Natural killer cell treated with Interleukin-12 subunit alpha and Interleukin-12 subunit beta and Interleukin-15 and Interleukin-18, amount 100 ng/mL, for 72 hours (primary cell): ENCODE measurements around the gene PCSK5. TPM values are rescaled to one million over a fixed set of nuclear protein-coding genes. Genes with fewer than 3 reads are reported as not detected.
"Not testable (repeated sequence)": the region's sequence is repeated elsewhere in the genome, so short reads cannot be mapped to it uniquely, and the experiment has no call there.

Experiments used
- ATAC-seq, 2 donors: fragments of 150-1000 bp; cut with Tn5 transposase in 1 of 2; sonication (Bioruptor Pico), chemical (Tn5 transposase) in 1 of 2; 2 replicates each; pipeline ENCODE4 v1.10.0; 2021
- DNase-seq: peaks from one replicate; pipeline ENCODE4 v3.0.0; 2022; ENCODE audit warnings: low spot score
- H3K27ac Mint-ChIP-seq, 2 donors: 1 replicate in 1 of 2; 2 replicates in 1 of 2; pipeline ENCODE4 v1.8.0; 2022; ENCODE audit warnings: mixed read lengths in 2 of 2, mild to moderate bottlenecking in 1 of 2, moderate library complexity in 1 of 2
- H3K27me3 Mint-ChIP-seq, 2 donors: 1 replicate in 1 of 2; 2 replicates in 1 of 2; pipeline ENCODE4 v1.8.0; 2022; ENCODE audit warnings: mixed read lengths in 2 of 2
- H3K36me3 Mint-ChIP-seq: one replicate; pipeline ENCODE4 v1.8.0; 2022; ENCODE audit warnings: mixed read lengths
- H3K4me1 Mint-ChIP-seq, 2 donors: 1 replicate in 1 of 2; 2 replicates in 1 of 2; pipeline ENCODE4 v1.8.0; 2022; ENCODE audit warnings: low read depth in 2 of 2, mixed read lengths in 2 of 2, mild to moderate bottlenecking in 1 of 2
- H3K4me3 Mint-ChIP-seq: one replicate; pipeline ENCODE4 v1.8.0; 2022; ENCODE audit warnings: mixed read lengths
- H3K9me3 Mint-ChIP-seq: 2 replicates; pipeline ENCODE4 v1.8.0; 2022; ENCODE audit warnings: mixed read lengths
- total RNA-seq, 2 donors: library from RNA; stranded (reverse); gene quantifications; one replicate each; pipeline ENCODE4 v1.2.3, GENCODE V29; 2022

The PCSK5 gene
- total RNA-seq, 2 donors from 2014 or later: 1.7 to 9.9 TPM

DNA sequence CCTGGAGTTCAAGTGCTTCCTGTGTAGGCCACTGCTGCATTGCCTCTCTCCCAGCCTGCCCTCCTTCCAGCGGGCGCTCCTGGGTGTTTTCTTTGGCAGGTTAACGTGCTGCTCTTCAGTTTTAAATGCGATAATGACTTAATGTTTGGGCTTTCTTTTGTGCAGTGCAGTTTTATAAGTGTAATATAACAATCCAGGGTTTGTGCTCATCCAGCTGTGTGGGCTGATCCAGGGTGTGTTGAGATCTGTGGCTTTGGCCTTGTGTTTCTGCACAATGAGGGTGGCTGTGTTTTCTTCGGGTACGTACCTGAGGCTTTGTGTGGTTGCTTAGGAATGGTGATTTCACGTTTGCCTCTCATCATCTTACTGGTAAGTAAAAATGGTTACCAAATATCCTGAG, 50.6 kb downstream of the PCSK5 start:
- H3K36me3 Mint-ChIP-seq: no peaks in the 10 kb centered on the region
- H3K4me3 Mint-ChIP-seq: no peak overlapping the region
- ATAC-seq (no peak), DNase-seq (no peak)
- no peak overlapping the region for H3K27ac Mint-ChIP-seq
- no peaks in the 10 kb centered on the region for H3K9me3 Mint-ChIP-seq
- H3K27me3 Mint-ChIP-seq: peaks cover 3 to 7% of the 10 kb centered on the region in 2 donors
- peaks cover 5 to 6% of the 10 kb centered on the region in 2 donors for H3K4me1 Mint-ChIP-seq

DNA sequence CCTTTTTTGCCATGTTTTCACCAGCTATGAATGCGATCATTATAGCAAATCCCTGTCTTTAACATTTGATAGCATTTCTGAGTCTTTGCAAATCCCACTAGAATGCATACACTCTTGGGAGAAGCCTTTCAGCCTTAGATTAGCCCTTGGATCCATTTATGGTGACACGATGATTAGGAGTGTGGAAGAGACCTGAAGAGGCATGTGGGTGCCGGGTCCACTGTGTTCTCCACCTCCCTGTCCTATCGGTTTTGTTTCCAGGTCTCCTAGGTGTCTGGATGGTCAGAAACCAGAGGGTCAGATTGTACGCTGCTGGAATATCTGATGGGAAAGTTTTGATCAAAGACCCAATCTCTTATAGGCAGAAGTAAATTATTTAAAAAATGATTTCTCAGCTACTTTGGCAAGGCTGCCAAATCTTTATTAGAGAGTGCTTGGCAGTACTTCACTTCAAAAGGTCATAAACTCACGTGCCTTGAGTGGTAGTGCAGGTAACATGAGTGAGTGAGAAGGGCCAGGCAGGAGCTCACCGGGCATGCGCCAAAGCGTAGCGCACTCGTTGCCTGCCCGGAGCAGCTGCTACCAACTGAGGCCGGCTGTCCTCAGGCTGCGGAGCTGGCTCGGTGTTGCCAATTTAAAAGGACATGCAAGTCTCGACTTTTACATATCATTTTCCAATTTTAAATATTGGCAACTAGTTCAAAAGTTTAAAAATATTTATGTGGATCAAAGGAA, 51.3 kb downstream of the PCSK5 start:
- Mint-ChIP-seq H3K27ac (no peak overlapping the region), H3K9me3 (no peaks in the 10 kb centered on the region), H3K4me3 (no peak overlapping the region), H3K4me1 (peaks cover 5 to 6% of the 10 kb centered on the region in 2 donors), H3K27me3 (peaks cover 0 to 7% of the 10 kb centered on the region in 2 donors), H3K36me3 (no peaks in the 10 kb centered on the region)
- DNase-seq: no peak
- no peak for ATAC-seq

DNA sequence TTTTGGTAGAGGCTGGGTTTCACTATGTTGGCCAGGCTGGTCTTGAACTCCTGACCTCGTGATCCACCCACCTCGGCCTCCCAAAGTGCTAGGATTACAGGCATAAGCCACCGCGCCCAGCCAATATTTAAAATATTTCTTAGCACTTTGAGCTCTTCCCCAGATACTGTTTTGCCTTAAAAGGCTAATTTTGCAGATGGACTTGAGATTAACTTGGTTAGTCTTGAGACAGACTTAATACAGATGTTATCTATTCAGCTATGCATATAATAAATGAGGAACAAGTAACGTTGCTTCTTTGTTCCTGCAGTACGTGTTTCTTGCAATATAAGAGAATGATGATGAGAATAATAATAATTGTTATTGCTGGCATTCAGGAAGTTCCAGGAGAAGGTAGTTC, 56.3 kb downstream of the PCSK5 start:
- H3K27ac Mint-ChIP-seq: no peak overlapping the region
- ATAC-seq (no peak), DNase-seq (no peak)
- no peaks in the 10 kb centered on the region for H3K27me3 Mint-ChIP-seq
- H3K36me3 Mint-ChIP-seq: no peaks in the 10 kb centered on the region
- H3K4me3 Mint-ChIP-seq: no peak overlapping the region
- no peaks in the 10 kb centered on the region for H3K4me1 Mint-ChIP-seq
- no peaks in the 10 kb centered on the region for H3K9me3 Mint-ChIP-seq

DNA sequence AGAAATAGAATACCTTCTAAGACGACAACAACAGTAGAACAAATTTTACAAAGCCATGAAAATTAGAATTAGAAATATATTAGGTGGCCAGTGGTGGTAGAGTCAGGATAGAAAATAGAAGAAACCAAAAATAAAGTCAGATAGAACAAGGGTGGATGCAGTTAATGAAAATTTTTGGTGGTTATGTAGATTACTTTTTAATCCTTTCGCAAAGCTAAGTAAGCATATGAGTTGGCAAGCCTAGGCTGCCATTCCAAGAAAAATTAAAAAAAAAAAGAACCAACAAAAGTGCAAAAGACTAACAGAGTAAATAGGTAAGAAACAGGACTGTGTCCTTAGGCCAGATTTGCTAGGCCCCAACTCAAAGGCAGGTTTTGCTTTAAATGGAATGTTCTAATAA, 56.8 kb downstream of the PCSK5 start:
- Mint-ChIP-seq H3K4me1 (no peaks in the 10 kb centered on the region), H3K27ac (no peak overlapping the region), H3K27me3 (no peaks in the 10 kb centered on the region), H3K9me3 (no peaks in the 10 kb centered on the region), H3K4me3 (no peak overlapping the region), H3K36me3 (no peaks in the 10 kb centered on the region)
- ATAC-seq (no peak), DNase-seq (no peak)

DNA sequence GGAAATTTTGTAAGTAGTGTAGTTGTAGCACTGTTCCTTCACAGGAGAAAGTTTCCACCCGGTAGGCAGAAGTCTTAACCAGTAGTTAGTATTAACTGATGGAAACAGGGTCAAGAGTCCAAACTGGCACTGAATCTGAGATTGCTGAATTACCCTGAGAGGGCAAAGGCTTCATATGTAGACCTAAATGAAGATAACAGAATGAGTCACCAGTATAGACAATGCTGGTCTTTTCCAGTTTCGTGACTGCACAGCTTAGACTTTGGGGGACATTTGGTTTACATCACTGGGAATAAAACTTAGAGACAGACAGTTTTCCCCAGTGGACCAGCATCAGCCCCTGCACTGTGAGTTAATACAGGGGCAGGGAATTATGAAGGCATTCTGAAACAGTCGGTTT, 60.5 kb downstream of the PCSK5 start:
- no peaks in the 10 kb centered on the region for H3K9me3 Mint-ChIP-seq
- H3K27me3 Mint-ChIP-seq: no peaks in the 10 kb centered on the region
- no peak overlapping the region for H3K27ac Mint-ChIP-seq
- H3K36me3 Mint-ChIP-seq: no peaks in the 10 kb centered on the region
- ATAC-seq (no peak), DNase-seq (no peak)
- H3K4me3 Mint-ChIP-seq: no peak overlapping the region
- no peaks in the 10 kb centered on the region for H3K4me1 Mint-ChIP-seq

DNA sequence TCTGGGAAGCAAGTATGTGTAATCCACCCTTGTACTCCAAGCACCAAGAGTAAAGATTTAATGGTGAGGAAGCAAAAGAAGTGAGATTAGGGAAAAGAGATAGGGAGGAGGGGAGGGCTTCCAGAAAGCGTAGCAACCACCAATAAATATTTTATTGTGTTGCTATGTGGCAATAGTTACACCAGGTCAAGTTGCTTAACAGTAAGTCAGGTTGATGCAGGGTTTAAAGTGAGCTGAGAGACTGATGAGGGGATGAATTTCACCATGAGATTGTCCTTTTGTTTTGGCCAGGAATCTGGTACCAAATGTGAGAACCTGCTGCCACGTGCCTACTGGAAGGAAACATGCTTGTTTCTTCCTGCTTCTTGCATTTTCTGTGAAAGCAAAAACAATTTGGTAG, 62.7 kb downstream of the PCSK5 start:
- H3K4me1 Mint-ChIP-seq: no peaks in the 10 kb centered on the region
- H3K4me3 Mint-ChIP-seq: no peak overlapping the region
- no peaks in the 10 kb centered on the region for H3K36me3 Mint-ChIP-seq
- no peaks in the 10 kb centered on the region for H3K9me3 Mint-ChIP-seq
- no peaks in the 10 kb centered on the region for H3K27me3 Mint-ChIP-seq
- no peak for ATAC-seq
- no peak for DNase-seq
- no peak overlapping the region for H3K27ac Mint-ChIP-seq

DNA sequence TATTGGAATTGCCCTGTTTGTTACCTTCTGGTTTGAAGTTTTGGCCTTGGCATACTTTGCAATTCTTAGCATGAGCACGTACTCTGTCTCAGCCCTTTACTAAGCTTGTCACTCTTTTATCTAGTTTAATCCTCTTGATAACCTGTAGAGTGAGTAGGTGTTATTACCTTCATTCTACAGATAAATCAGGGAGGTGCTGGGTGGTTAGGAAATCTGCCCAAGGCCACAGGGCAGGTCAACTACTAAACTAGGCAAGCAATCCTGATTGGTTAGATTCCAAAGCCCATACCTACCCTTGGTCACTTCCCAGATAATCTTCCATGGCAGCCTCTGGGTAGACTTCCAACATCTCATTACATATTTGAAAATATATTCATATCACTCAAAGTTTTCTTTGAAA, 65.7 kb downstream of the PCSK5 start:
- no peaks in the 10 kb centered on the region for H3K4me1 Mint-ChIP-seq
- ATAC-seq (no peak), DNase-seq (no peak)
- H3K27ac Mint-ChIP-seq: no peak overlapping the region
- H3K36me3 Mint-ChIP-seq: no peaks in the 10 kb centered on the region
- no peaks in the 10 kb centered on the region for H3K9me3 Mint-ChIP-seq
- no peak overlapping the region for H3K4me3 Mint-ChIP-seq
- H3K27me3 Mint-ChIP-seq: peaks cover 0 to 5% of the 10 kb centered on the region in 2 donors

DNA sequence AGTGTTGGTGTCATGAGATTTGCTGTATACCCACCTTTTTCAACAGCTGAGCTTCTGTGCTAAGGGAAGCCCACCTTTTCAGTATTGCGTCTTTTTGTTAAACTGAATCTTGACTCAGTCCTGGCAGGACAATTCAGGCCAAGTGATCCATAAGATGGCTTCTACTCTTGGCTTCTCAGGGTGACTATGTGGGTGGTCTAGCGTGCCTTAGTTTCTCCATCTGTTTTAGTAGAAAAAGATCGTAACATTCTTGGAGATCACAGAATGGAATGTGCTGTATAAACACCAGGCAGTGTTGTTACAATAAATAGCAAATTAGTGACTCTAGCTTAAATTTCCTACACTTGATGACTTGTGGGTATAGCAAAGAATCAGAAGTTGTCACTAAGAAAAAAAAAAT, 66.6 kb downstream of the PCSK5 start:
- Mint-ChIP-seq H3K9me3 (no peaks in the 10 kb centered on the region), H3K27me3 (peaks cover 0 to 8% of the 10 kb centered on the region in 2 donors), H3K36me3 (no peaks in the 10 kb centered on the region), H3K4me1 (peaks cover 0 to 5% of the 10 kb centered on the region in 2 donors), H3K27ac (no peak overlapping the region), H3K4me3 (no peak overlapping the region)
- ATAC-seq: no peak
- no peak for DNase-seq

DNA sequence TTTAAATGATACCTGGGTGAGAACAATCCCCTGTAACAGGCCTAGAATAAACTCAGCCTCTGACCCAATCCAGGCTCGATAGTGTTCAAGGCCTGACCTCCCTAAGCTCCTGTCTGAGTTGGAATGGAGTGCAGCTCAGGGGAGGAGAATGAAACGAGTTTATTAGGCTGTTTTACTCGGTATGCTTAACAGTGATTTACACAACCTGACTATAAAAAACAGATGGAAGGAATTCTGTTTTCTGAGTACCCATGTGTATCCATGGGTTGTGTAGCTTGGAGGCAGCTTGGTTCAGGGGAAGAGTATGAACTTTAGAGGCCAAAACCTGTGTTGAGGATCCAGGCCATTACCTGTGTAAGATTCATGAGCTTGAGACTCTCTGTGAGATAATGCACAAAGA, 67.8 kb downstream of the PCSK5 start:
- H3K4me1 Mint-ChIP-seq: peaks cover 0 to 7% of the 10 kb centered on the region in 2 donors

DNA sequence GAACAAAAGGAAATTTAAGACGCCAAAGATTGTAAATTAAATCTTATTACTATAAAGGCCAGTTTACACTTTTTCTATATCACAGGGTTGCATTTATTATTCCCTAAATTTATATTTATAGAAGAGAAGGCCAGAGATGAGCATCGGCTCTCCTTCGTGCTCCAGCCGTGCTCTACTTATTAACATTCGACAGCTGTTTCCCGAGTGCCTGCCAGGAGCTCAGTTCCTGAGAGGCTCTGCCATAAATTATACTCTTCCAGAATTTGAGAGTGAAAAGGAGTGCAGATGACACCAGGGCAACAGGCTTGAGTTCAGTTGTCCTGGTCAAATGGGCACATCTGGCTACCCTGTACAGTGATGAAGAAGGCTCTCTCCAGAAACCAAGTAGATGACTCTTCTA, 70.1 kb downstream of the PCSK5 start:
- H3K4me3 Mint-ChIP-seq: no peak overlapping the region
- no peak overlapping the region for H3K27ac Mint-ChIP-seq
- H3K9me3 Mint-ChIP-seq: no peaks in the 10 kb centered on the region
- ATAC-seq (no peak), DNase-seq (no peak)
- H3K4me1 Mint-ChIP-seq: peaks cover 0 to 7% of the 10 kb centered on the region in 2 donors
- peaks cover 0 to 8% of the 10 kb centered on the region in 2 donors for H3K27me3 Mint-ChIP-seq
- no peaks in the 10 kb centered on the region for H3K36me3 Mint-ChIP-seq

More for the DNA sequence above, 67.8 kb downstream of the PCSK5 start:
- no peak for ATAC-seq
- DNase-seq: no peak
- Mint-ChIP-seq H3K27me3 (peaks cover 0 to 8% of the 10 kb centered on the region in 2 donors), H3K9me3 (no peaks in the 10 kb centered on the region), H3K4me3 (no peak overlapping the region), H3K27ac (no peak overlapping the region), H3K36me3 (no peaks in the 10 kb centered on the region)

DNA sequence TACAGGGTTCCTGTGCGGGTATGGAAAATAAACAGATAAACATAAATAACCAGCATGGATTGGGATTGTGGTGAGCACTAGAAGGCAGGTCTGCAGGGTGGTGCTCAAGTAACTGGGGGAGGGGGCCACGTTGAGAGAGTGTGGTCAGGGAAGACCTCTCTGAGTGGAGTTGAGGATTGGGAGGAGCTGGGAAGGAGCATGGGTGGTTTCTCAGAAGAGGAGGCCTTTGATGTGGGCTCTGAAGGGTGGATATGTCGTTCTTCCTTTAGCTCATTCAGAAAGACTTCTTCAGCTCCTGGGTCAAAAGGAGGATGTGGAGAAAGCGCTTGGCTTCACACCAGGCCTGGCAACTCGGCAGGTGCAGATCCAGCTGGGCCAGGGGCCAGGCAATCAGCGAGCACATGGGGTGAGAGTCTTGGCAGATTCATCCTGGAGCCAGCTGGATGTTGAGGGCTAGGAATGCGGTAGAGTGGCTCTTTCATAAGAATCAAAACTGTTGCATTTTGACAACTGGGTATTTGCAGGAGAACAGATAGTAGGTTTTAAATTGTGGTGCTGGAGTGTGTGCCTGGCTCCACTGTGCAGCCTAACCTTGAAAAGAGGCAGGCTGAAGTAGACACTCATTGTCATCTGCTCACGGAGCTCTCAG, 71.7 kb downstream of the PCSK5 start:
- H3K27ac Mint-ChIP-seq: peak overlapping the region in 1 of 2 donors; percentile 34
- no peak for ATAC-seq

DNA sequence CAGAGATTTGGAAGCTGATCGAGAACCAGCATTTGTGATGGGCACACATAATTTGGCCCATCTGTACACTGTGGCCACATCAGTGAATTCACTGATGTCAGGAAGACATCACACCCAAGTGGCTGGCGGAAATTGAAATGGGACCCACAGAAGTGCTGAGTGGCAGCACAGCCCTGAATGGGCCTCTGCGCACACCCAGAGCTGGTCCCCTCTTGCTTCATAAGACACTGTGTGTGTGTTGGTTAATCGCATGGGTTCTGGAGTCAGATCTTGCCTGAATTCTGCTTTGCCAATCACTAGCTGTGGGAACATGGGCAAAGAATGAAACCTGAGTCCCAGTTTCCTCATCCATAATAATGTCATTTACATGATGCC, 72.2 kb downstream of the PCSK5 start:
- DNase-seq (no peak), ATAC-seq (no peak)
- Mint-ChIP-seq H3K4me1 (peaks cover 0 to 7% of the 10 kb centered on the region in 2 donors), H3K36me3 (no peaks in the 10 kb centered on the region), H3K4me3 (no peak overlapping the region), H3K27ac (no peak overlapping the region), H3K27me3 (peaks cover 0 to 8% of the 10 kb centered on the region in 2 donors), H3K9me3 (no peaks in the 10 kb centered on the region)

More for the DNA sequence above, 71.7 kb downstream of the PCSK5 start:
- no peaks in the 10 kb centered on the region for H3K9me3 Mint-ChIP-seq
- no peak for DNase-seq
- H3K4me3 Mint-ChIP-seq: no peak overlapping the region
- H3K27me3 Mint-ChIP-seq: peaks cover 0 to 8% of the 10 kb centered on the region in 2 donors
- H3K36me3 Mint-ChIP-seq: no peaks in the 10 kb centered on the region
- H3K4me1 Mint-ChIP-seq: peaks cover 0 to 7% of the 10 kb centered on the region in 2 donors

DNA sequence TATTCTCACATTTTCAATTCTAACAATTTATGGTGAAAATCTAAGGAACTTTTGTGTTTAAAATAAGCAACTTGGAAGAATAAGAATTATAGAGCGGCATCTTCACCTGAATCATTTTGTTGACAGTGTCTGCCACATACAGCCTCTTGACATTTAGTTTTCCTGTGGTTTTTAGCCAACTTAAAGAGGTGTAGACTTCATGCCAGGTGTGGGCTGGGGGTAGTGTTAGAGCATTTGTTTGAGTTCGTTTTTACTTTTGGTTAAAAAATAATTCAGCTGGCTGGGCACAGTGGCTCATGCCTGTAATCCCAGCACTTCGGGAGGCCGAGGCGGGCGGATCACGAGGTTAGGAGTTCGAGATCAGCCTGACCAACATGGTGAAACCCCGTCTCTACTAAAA, 72.8 kb downstream of the PCSK5 start:
- ATAC-seq, H3K4me1 Mint-ChIP-seq, DNase-seq, H3K27ac Mint-ChIP-seq, H3K27me3 Mint-ChIP-seq, H3K4me3 Mint-ChIP-seq, H3K9me3 Mint-ChIP-seq, H3K36me3 Mint-ChIP-seq: not testable (repeated sequence)

DNA sequence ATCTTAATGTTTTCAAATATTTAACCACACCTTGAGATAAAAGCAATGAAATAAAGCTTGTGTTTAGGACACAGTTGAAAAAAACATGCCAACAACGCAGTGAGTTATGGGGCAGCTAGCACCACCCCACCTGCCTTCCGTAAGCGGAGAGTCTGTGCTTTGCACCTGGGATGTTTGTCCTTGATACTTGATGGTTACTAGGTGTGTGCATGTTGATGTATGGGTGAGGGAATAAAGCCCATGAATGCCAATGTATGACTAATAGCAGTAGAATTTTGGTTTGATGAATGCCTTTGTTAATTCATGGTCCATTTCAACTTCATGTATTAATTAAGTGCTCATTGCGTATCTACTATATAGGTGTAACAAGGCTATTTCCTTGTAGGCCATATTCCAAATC, 74.0 kb downstream of the PCSK5 start:
- ATAC-seq (no peak), DNase-seq (no peak)
- H3K36me3 Mint-ChIP-seq: no peaks in the 10 kb centered on the region
- H3K4me3 Mint-ChIP-seq: no peak overlapping the region
- H3K27ac Mint-ChIP-seq: no peak overlapping the region
- peaks cover 0 to 8% of the 10 kb centered on the region in 2 donors for H3K27me3 Mint-ChIP-seq
- no peaks in the 10 kb centered on the region for H3K9me3 Mint-ChIP-seq
- peaks cover 0 to 7% of the 10 kb centered on the region in 2 donors for H3K4me1 Mint-ChIP-seq
